WTC11 (cell line): ENCODE results near the gene PDLIM1. TPM values are rescaled to one million over a fixed set of nuclear protein-coding genes. Genes with fewer than 3 reads are reported as not detected.

ENCODE experiments used
- ATAC-seq: fragments of 200-7000 bp; cut with Tn5 transposase; 2 replicates; pipeline ENCODE4 v1.10.0; 2021; ENCODE audit warnings: mild to moderate bottlenecking, moderate library complexity
- CTCF ChIA-PET: fragments of 300-600 bp; sonication (Branson Sonifier 250); formaldehyde crosslinking; loops from one replicate; lab custom pipeline; 2021; ENCODE audit warnings: antibody characterized with exemption; lab: Charles Lee
- POLR2A ChIA-PET: fragments of 350-600 bp; sonication (Branson Sonifier 250); formaldehyde crosslinking; loops from one replicate; lab custom pipeline; 2021; ENCODE audit warnings: antibody characterized with exemption; lab: Charles Lee
- DNase-seq: peaks from one replicate; pipeline ENCODE4 v3.0.0; 2021; ENCODE audit warnings: low spot score
- H3K27ac Mint-ChIP-seq: 2 replicates; pipeline ENCODE4 v1.8.0; 2021; ENCODE audit warnings: mixed read lengths
- H3K27me3 Mint-ChIP-seq: 2 replicates; pipeline ENCODE4 v1.8.0; 2021; ENCODE audit warnings: low read depth, mild to moderate bottlenecking, moderate library complexity, mixed read lengths
- H3K36me3 Mint-ChIP-seq: 2 replicates; pipeline ENCODE4 v1.8.0; 2021; ENCODE audit warnings: mixed read lengths
- H3K4me1 Mint-ChIP-seq: 2 replicates; pipeline ENCODE4 v1.8.0; 2022; ENCODE audit warnings: mixed read lengths
- H3K4me3 Mint-ChIP-seq: 2 replicates; pipeline ENCODE4 v1.8.0; 2021; ENCODE audit warnings: mild to moderate bottlenecking, moderate library complexity, mixed read lengths
- H3K9me3 Mint-ChIP-seq: 2 replicates; pipeline ENCODE4 v1.8.0; 2021; ENCODE audit warnings: mixed read lengths
- ATF2 ChIP-seq: sonication (generic); formaldehyde crosslinking; IDR thresholded peaks from 2 replicates; pipeline ENCODE4 v1.8.1; 2022; ENCODE audit warnings: low read depth, missing genetic modification reagents, borderline replicate concordance
- CDX4 ChIP-seq: fragments of 250-450 bp; sonication (Bioruptor Pico); IDR thresholded peaks from 2 replicates; pipeline ENCODE4 v1.9.0; 2021; ENCODE audit warnings: moderate library complexity, mild to moderate bottlenecking, inconsistent platforms, borderline replicate concordance
- CREM ChIP-seq: sonication (generic); formaldehyde crosslinking; IDR thresholded peaks from 2 replicates; pipeline ENCODE4 v1.8.1; 2022; ENCODE audit warnings: mild to moderate bottlenecking, missing genetic modification reagents, moderate library complexity
- CTCF ChIP-seq: fragments of 200-600 bp; IDR thresholded peaks from 2 replicates; pipeline ENCODE4 v1.8.0; 2022; ENCODE audit warnings: antibody characterized with exemption
- E2F4 ChIP-seq: sonication (generic); formaldehyde crosslinking; IDR thresholded peaks from 2 replicates; pipeline ENCODE4 v1.8.1; 2022; ENCODE audit warnings: low read depth, mild to moderate bottlenecking, moderate library complexity, missing genetic modification reagents, borderline replicate concordance
- EMX1 ChIP-seq: fragments of 250-450 bp; sonication (Bioruptor Pico); IDR thresholded peaks from 2 replicates; pipeline ENCODE4 v1.8.0; 2021; ENCODE audit warnings: mild to moderate bottlenecking
- FOXK1 ChIP-seq: sonication (generic); formaldehyde crosslinking; IDR thresholded peaks from 2 replicates; pipeline ENCODE4 v1.8.0; 2022; ENCODE audit warnings: mild to moderate bottlenecking, moderate library complexity, missing genetic modification reagents
- FOXP4 ChIP-seq: sonication (generic); formaldehyde crosslinking; IDR thresholded peaks from 2 replicates; pipeline ENCODE4 v1.8.0; 2022; ENCODE audit warnings: mild to moderate bottlenecking, missing genetic modification reagents
- HMGA2 ChIP-seq: fragments of 250-450 bp; sonication (Bioruptor Pico); IDR thresholded peaks from 2 replicates; pipeline ENCODE4 v1.4.0; 2021; ENCODE audit warnings: mild to moderate bottlenecking, moderate library complexity
- MLX ChIP-seq: sonication (generic); formaldehyde crosslinking; IDR thresholded peaks from 2 replicates; pipeline ENCODE4 v1.8.1; 2023; ENCODE audit warnings: mild to moderate bottlenecking, missing genetic modification reagents, moderate library complexity
- NR2C2 ChIP-seq: sonication (generic); formaldehyde crosslinking; IDR thresholded peaks from 2 replicates; pipeline ENCODE4 v1.8.0; 2022; ENCODE audit warnings: mild to moderate bottlenecking, missing genetic modification reagents
- PREB ChIP-seq: sonication (generic); formaldehyde crosslinking; IDR thresholded peaks from 2 replicates; pipeline ENCODE4 v1.8.1; 2022; ENCODE audit warnings: mild to moderate bottlenecking, missing genetic modification reagents, moderate library complexity, borderline replicate concordance
- RORB ChIP-seq: fragments of 250-450 bp; sonication (Bioruptor Pico); IDR thresholded peaks from 2 replicates; pipeline ENCODE4 v1.9.0; 2021; ENCODE audit warnings: mild to moderate bottlenecking
- SMAD3 ChIP-seq: sonication (generic); formaldehyde crosslinking; IDR thresholded peaks from 2 replicates; pipeline ENCODE4 v1.8.0; 2022; ENCODE audit warnings: missing genetic modification reagents, mild to moderate bottlenecking, borderline replicate concordance
- SP1 ChIP-seq: sonication (generic); formaldehyde crosslinking; conservative IDR thresholded peaks from 2 replicates; pipeline ENCODE4 v1.8.1; 2022; ENCODE audit warnings: missing genetic modification reagents
- USF1 ChIP-seq: sonication (generic); formaldehyde crosslinking; IDR thresholded peaks from 2 replicates; pipeline ENCODE4 v1.8.0; 2022; ENCODE audit warnings: mild to moderate bottlenecking, missing genetic modification reagents
- USF2 ChIP-seq: sonication (generic); formaldehyde crosslinking; IDR thresholded peaks from 2 replicates; pipeline ENCODE4 v1.8.1; 2023; ENCODE audit warnings: mild to moderate bottlenecking, missing genetic modification reagents, moderate library complexity
- ZBTB21 ChIP-seq: sonication (generic); formaldehyde crosslinking; IDR thresholded peaks from 2 replicates; pipeline ENCODE4 v1.8.1; 2023; ENCODE audit warnings: mild to moderate bottlenecking, missing genetic modification reagents, borderline replicate concordance
- ZMAT4 ChIP-seq: fragments of 250-450 bp; sonication (Bioruptor Pico); IDR thresholded peaks from 2 replicates; pipeline ENCODE4 v1.9.0; 2021; ENCODE audit warnings: mild to moderate bottlenecking
- ZNF219 ChIP-seq: sonication (generic); formaldehyde crosslinking; IDR thresholded peaks from 2 replicates; pipeline ENCODE4 v1.8.0; 2023; ENCODE audit warnings: missing genetic modification reagents, mild to moderate bottlenecking, borderline replicate concordance
- ZNF232 ChIP-seq: sonication (generic); formaldehyde crosslinking; IDR thresholded peaks from 2 replicates; pipeline ENCODE4 v1.8.0; 2022; ENCODE audit warnings: mild to moderate bottlenecking, missing genetic modification reagents
- ZNF263 ChIP-seq: sonication (generic); formaldehyde crosslinking; IDR thresholded peaks from 2 replicates; pipeline ENCODE4 v1.8.1; 2022; ENCODE audit warnings: low read depth, mild to moderate bottlenecking, moderate library complexity, missing genetic modification reagents
- ZNF317 ChIP-seq: sonication (generic); formaldehyde crosslinking; IDR thresholded peaks from 2 replicates; pipeline ENCODE4 v1.8.1; 2023; ENCODE audit warnings: low read depth, mild to moderate bottlenecking, moderate library complexity, missing genetic modification reagents, borderline replicate concordance
- ZNF423 ChIP-seq: fragments of 250-450 bp; sonication (Bioruptor Pico); IDR thresholded peaks from 2 replicates; pipeline ENCODE4 v2.1.2; 2022; ENCODE audit warnings: mild to moderate bottlenecking, moderate library complexity
- total RNA-seq: library from RNA; stranded (reverse); gene quantifications from 3 replicates; pipeline ENCODE4 v1.2.3, GENCODE V29; 2021

The PDLIM1 gene
- total RNA-seq, 1 experiment from 2014 or later: 223 TPM

- ChIA-PET CTCF (interaction anchor here (1.0 kb wide), 1 partner anchor 22 kb away, joined by 3 read pairs; no protein-coding TSS in a partner anchor), POLR2A (no interaction called here)
- DNase-seq (peak; percentile 62), ATAC-seq (peak; percentile 83)
- peaks cover 38% of the 10 kb centered on the region for H3K4me1 Mint-ChIP-seq
- H3K36me3 Mint-ChIP-seq: peaks cover 45% of the 10 kb centered on the region
- peak overlapping the region; percentile 97 for H3K27ac Mint-ChIP-seq
- no peak overlapping the region for H3K4me3 Mint-ChIP-seq
- TF ChIP-seq CREM (CRISPR knock-in tag) (no peak), SMAD3 (CRISPR knock-in tag) (no peak), ZNF423 (CRISPR knock-in tag) (no peak), ZNF317 (no peak), SP1 (no peak), PREB (CRISPR knock-in tag) (no peak), ATF2 (no peak), ZNF219 (CRISPR knock-in tag) (no peak), ZBTB21 (CRISPR knock-in tag) (no peak), USF2 (CRISPR knock-in tag) (no peak), RORB (no peak), NR2C2 (CRISPR knock-in tag) (no peak), CTCF (no peak), USF1 (CRISPR knock-in tag) (no peak), ZNF232 (no peak), CDX4 (CRISPR knock-in tag) (no peak)
- no peaks in the 10 kb centered on the region for H3K27me3 Mint-ChIP-seq
- H3K9me3 Mint-ChIP-seq: peaks cover 19% of the 10 kb centered on the region
Measured at GRCh38 chr10:95221124-95221523, 69.7 kb downstream of the PDLIM1 start.

- Mint-ChIP-seq H3K4me3 (no peak overlapping the region), H3K4me1 (peaks cover 38% of the 10 kb centered on the region), H3K9me3 (peaks cover 21% of the 10 kb centered on the region), H3K27ac (peak overlapping the region; percentile 83), H3K36me3 (peaks cover 48% of the 10 kb centered on the region), H3K27me3 (no peaks in the 10 kb centered on the region)
- POLR2A ChIA-PET: no interaction called here
- DNase-seq (no peak), ATAC-seq (no peak)
- CTCF ChIA-PET: no interaction called here
- TF ChIP-seq ZMAT4 (CRISPR knock-in tag) (no peak), MLX (CRISPR knock-in tag) (no peak), ZNF263 (CRISPR knock-in tag) (no peak), PREB (CRISPR knock-in tag) (no peak), EMX1 (CRISPR knock-in tag) (no peak), E2F4 (CRISPR knock-in tag) (no peak), FOXK1 (CRISPR knock-in tag) (no peak), HMGA2 (CRISPR knock-in tag) (no peak), FOXP4 (CRISPR knock-in tag) (no peak)
Measured at GRCh38 chr10:95220539-95220938, 70.3 kb downstream of the PDLIM1 start.
